ENCODE data around the gene TRIM65. TPM values are rescaled to one million over a fixed set of nuclear protein-coding genes. Genes with fewer than 3 reads are reported as not detected.

TRIM65 gene
- total and polyA plus RNA-seq, 7 donors = 9.0 to 14.8 (median 9.3) TPM

GRCh38 chr17:75843577-75844529 is 52.9 kb downstream of the TRIM65 start, which contains the start of gene UNC13D:
Gene UNC13D (minus strand): TSS chr17:75844404. CDS start chr17:75844337, 67 bp downstream.
- H3K36me3 ChIP-seq (ENCODE audit: insufficient read depth in 1 of 2, low read depth in 1 of 2) = peaks cover 10 to 51% of the 10 kb centered on the region in 2 donors
- no peaks in the 10 kb centered on the region for H3K9me3 ChIP-seq
- peaks cover 30% of the 10 kb centered on the region for H3K4me1 ChIP-seq
- intact Hi-C loops (cut with DNase I) = no loop called here
- ATAC-seq (peak; percentile 3 to 11 (median 7)), DNase-seq (peak in 1 of 2 donors; percentile 74)
- H3K4me3 ChIP-seq = peak within 1 kb of the TSS; percentile 34
- 74 to 82% (median 76%) methylated on average over 29 to 35 of the region's 35 CpGs for WGBS, 3 donors
- no peak for TF ChIP-seq CTCF (IDR thresholded peaks at IDR 0.05)
- H3K27ac ChIP-seq = peak within 1 kb of the TSS; percentile 95
- no peaks in the 10 kb centered on the region for H3K27me3 ChIP-seq (ENCODE audit: insufficient read depth in 3 of 3, low read length in 2 of 3)

GRCh38 chr17:75842963-75843576 is 53.7 kb downstream of the TRIM65 start:
- intact Hi-C loops (cut with DNase I) = no loop called here
- no peak for ATAC-seq
- 84 to 93% (median 89%) methylated on average over 18 to 22 of the region's 22 CpGs for WGBS, 3 donors
- Histone ChIP-seq H3K27ac (no peak overlapping the region), H3K4me3 (peak overlapping the region; percentile 34), H3K36me3 (ENCODE audit: insufficient read depth in 1 of 2, low read depth in 1 of 2) (peaks cover 9 to 43% of the 10 kb centered on the region in 2 donors), H3K9me3 (no peaks in the 10 kb centered on the region), H3K4me1 (peaks cover 27% of the 10 kb centered on the region), H3K27me3 (ENCODE audit: insufficient read depth in 3 of 3, low read length in 2 of 3) (no peaks in the 10 kb centered on the region)
- DNase-seq = no peak
- TF ChIP-seq CTCF (IDR thresholded peaks at IDR 0.05) = no peak

GRCh38 chr17:75842411-75842810 is 54.3 kb downstream of the TRIM65 start:
- Histone ChIP-seq H3K9me3 (no peaks in the 10 kb centered on the region), H3K4me1 (peaks cover 27% of the 10 kb centered on the region), H3K4me3 (no peak overlapping the region), H3K36me3 (ENCODE audit: insufficient read depth in 1 of 2, low read depth in 1 of 2) (peaks cover 5 to 37% of the 10 kb centered on the region in 2 donors), H3K27ac (no peak overlapping the region), H3K27me3 (ENCODE audit: insufficient read depth in 3 of 3, low read length in 2 of 3) (no peaks in the 10 kb centered on the region)
- intact Hi-C loops (cut with DNase I) = no loop called here
- no peak for TF ChIP-seq CTCF (IDR thresholded peaks at IDR 0.05)
- WGBS, 3 donors = 83 to 87% (median 85%) methylated on average over 14 to 18 of the region's 18 CpGs
- DNase-seq = no peak
- ATAC-seq = no peak

- intact Hi-C loops (cut with DNase I) = no loop called here
- ATAC-seq (no peak), DNase-seq (no peak)
- no peak for TF ChIP-seq CTCF (IDR thresholded peaks at IDR 0.05)
- no peaks in the 10 kb centered on the region for H3K27me3 ChIP-seq (ENCODE audit: insufficient read depth in 3 of 3, low read length in 2 of 3)
- WGBS, 3 donors = 73 to 84% (median 74%) methylated on average over 7 of the region's 7 CpGs
- peaks cover 0 to 29% of the 10 kb centered on the region in 2 donors for H3K36me3 ChIP-seq (ENCODE audit: insufficient read depth in 1 of 2, low read depth in 1 of 2)
- H3K9me3 ChIP-seq = no peaks in the 10 kb centered on the region
- no peak overlapping the region for H3K4me3 ChIP-seq
- H3K4me1 ChIP-seq = peaks cover 13% of the 10 kb centered on the region
- H3K27ac ChIP-seq = no peak overlapping the region
Measured at GRCh38 chr17:75840799-75841164, 56.0 kb downstream of the TRIM65 start.
